Activated B cell treated with CpG ODN at 0.5 μM for 24 hours (primary cell): Measurements from ENCODE around the gene LARP1B. TPM values are rescaled to one million over a fixed set of nuclear protein-coding genes. Genes with fewer than 3 reads are reported as not detected.
"Not testable (repeated sequence)": the region's sequence is repeated elsewhere in the genome, so short reads cannot be mapped to it uniquely, and the experiment has no call there.

Experiments
- ATAC-seq: fragments of 200-7000 bp; cut with Tn5 transposase; one replicate; pipeline ENCODE4 v1.10.0; 2021; ENCODE audit warnings: low read depth, mild to moderate bottlenecking, moderate library complexity
- CTCF ChIA-PET: fragments of 350-600 bp; sonication (Branson Sonifier 250); formaldehyde crosslinking; loops from one replicate; lab custom pipeline; 2021; ENCODE audit warnings: antibody characterized with exemption; lab: Charles Lee
- POLR2A ChIA-PET: fragments of 350-600 bp; sonication (Branson Sonifier 250); formaldehyde crosslinking; loops from one replicate; lab custom pipeline; 2021; ENCODE audit warnings: antibody characterized with exemption; lab: Charles Lee
- DNase-seq: peaks from one replicate; pipeline ENCODE4 v3.0.0; 2022
- H3K27ac Mint-ChIP-seq: one replicate; pipeline ENCODE4 v1.8.0; 2020; ENCODE audit warnings: mixed read lengths
- H3K27me3 Mint-ChIP-seq: one replicate; pipeline ENCODE4 v1.8.0; 2021; ENCODE audit warnings: mixed read lengths
- H3K36me3 Mint-ChIP-seq: one replicate; pipeline ENCODE4 v1.8.0; 2021; ENCODE audit warnings: low read depth, mixed read lengths
- H3K4me1 Mint-ChIP-seq: one replicate; pipeline ENCODE4 v1.8.0; 2021; ENCODE audit warnings: mixed read lengths
- H3K4me3 Mint-ChIP-seq: one replicate; pipeline ENCODE4 v1.8.0; 2020; ENCODE audit warnings: mild to moderate bottlenecking, mixed read lengths
- H3K9me3 Mint-ChIP-seq: one replicate; pipeline ENCODE4 v1.8.0; 2020; ENCODE audit warnings: mixed read lengths
- CTCF ChIP-seq: fragments of 200-600 bp; IDR thresholded peaks from one replicate; pipeline ENCODE4 v1.8.0; 2022; ENCODE audit warnings: antibody characterized with exemption, mild to moderate bottlenecking
- intact Hi-C: fragments of 100-400 bp; cut with micrococcal nuclease; formaldehyde crosslinking; loops from one replicate; pipeline ENCODE4 v1.15.1; 2024
- total RNA-seq: library from RNA; stranded (reverse); gene quantifications from 2 replicates; pipeline ENCODE4 v1.2.3, GENCODE V29; 2022

LARP1B gene
- total RNA-seq, 1 donor from 2014 or later: 11.5 TPM

GRCh38 chr4:128068918-128069317, 7.8 kb downstream of the LARP1B start:
- intact Hi-C loops: no loop called here
- ATAC-seq (no peak), DNase-seq (no peak)
- Mint-ChIP-seq H3K4me3 (no peak overlapping the region), H3K36me3 (no peaks in the 10 kb centered on the region), H3K4me1 (no peaks in the 10 kb centered on the region), H3K9me3 (no peaks in the 10 kb centered on the region), H3K27ac (no peak overlapping the region), H3K27me3 (no peaks in the 10 kb centered on the region)
- CTCF ChIA-PET: no interaction called here
- TF ChIP-seq CTCF: no peak
- POLR2A ChIA-PET: no interaction called here

- H3K9me3 Mint-ChIP-seq: no peaks in the 10 kb centered on the region
- DNase-seq (no peak), ATAC-seq (no peak)
- no peaks in the 10 kb centered on the region for H3K27me3 Mint-ChIP-seq
- CTCF ChIA-PET: no interaction called here
- intact Hi-C loops: no loop called here
- H3K4me3 Mint-ChIP-seq: no peak overlapping the region
- POLR2A ChIA-PET: no interaction called here
- H3K27ac Mint-ChIP-seq: no peak overlapping the region
- H3K36me3 Mint-ChIP-seq: peaks cover 28% of the 10 kb centered on the region
- no peaks in the 10 kb centered on the region for H3K4me1 Mint-ChIP-seq
- no peak for TF ChIP-seq CTCF
These were observed 15.4 kb downstream of the LARP1B start for GRCh38 chr4:128076464-128076863.

GRCh38 chr4:128095293-128095692, 34.2 kb downstream of the LARP1B start:
- not testable (repeated sequence) for H3K27me3 Mint-ChIP-seq, ATAC-seq

GRCh38 chr4:128107766-128108165, 46.7 kb downstream of the LARP1B start:
- ChIA-PET POLR2A (no interaction called here), CTCF (no interaction called here)
- H3K9me3 Mint-ChIP-seq: no peaks in the 10 kb centered on the region
- TF ChIP-seq CTCF: no peak
- DNase-seq (no peak), ATAC-seq (no peak)
- no peaks in the 10 kb centered on the region for H3K27me3 Mint-ChIP-seq
- peaks cover 20% of the 10 kb centered on the region for H3K36me3 Mint-ChIP-seq
- no peaks in the 10 kb centered on the region for H3K4me1 Mint-ChIP-seq
- H3K27ac Mint-ChIP-seq: no peak overlapping the region
- no peak overlapping the region for H3K4me3 Mint-ChIP-seq
- intact Hi-C loops: no loop called here

More at GRCh38 chr4:128095293-128095692, 34.2 kb downstream of the LARP1B start:
- H3K4me1 Mint-ChIP-seq, POLR2A ChIA-PET, H3K4me3 Mint-ChIP-seq, intact Hi-C loops, H3K9me3 Mint-ChIP-seq, DNase-seq, CTCF ChIA-PET, H3K27ac Mint-ChIP-seq: not testable (repeated sequence)
- peaks cover 31% of the 10 kb centered on the region for H3K36me3 Mint-ChIP-seq

GRCh38 chr4:128123036-128123435, 61.9 kb downstream of the LARP1B start:
- intact Hi-C loops: no loop called here
- Mint-ChIP-seq H3K27me3 (no peaks in the 10 kb centered on the region), H3K4me1 (no peaks in the 10 kb centered on the region), H3K36me3 (peaks cover 13% of the 10 kb centered on the region), H3K9me3 (no peaks in the 10 kb centered on the region), H3K4me3 (no peak overlapping the region), H3K27ac (no peak overlapping the region)
- CTCF ChIA-PET: no interaction called here
- TF ChIP-seq CTCF: no peak
- no peak for ATAC-seq
- POLR2A ChIA-PET: no interaction called here
- DNase-seq: no peak

GRCh38 chr4:128130621-128131020, 69.5 kb downstream of the LARP1B start:
- ATAC-seq (no peak), DNase-seq (no peak)
- no peaks in the 10 kb centered on the region for H3K4me1 Mint-ChIP-seq
- intact Hi-C loops: no loop called here
- H3K36me3 Mint-ChIP-seq: peaks cover 3% of the 10 kb centered on the region
- H3K27ac Mint-ChIP-seq: no peak overlapping the region
- POLR2A ChIA-PET: no interaction called here
- H3K4me3 Mint-ChIP-seq: no peak overlapping the region
- no peaks in the 10 kb centered on the region for H3K27me3 Mint-ChIP-seq
- peaks cover 5% of the 10 kb centered on the region for H3K9me3 Mint-ChIP-seq
- no peak for TF ChIP-seq CTCF
- CTCF ChIA-PET: no interaction called here
